Esophagus squamous epithelium (tissue), 5 donors: Measurements from ENCODE around the gene CACNA1I. TPM values are rescaled to one million over a fixed set of nuclear protein-coding genes. Genes with fewer than 3 reads are reported as not detected.

Source experiments
- DNase-seq: peaks from one replicate; lab custom pipeline; 2025; lab: John Stamatoyannopoulos, UW
- H3K27ac ChIP-seq, 4 donors: fragments of 200-600 bp; sonication (generic); one replicate each; pipeline ENCODE4 v1.5.1; 2016 to 2019; ENCODE audit warnings: mild to moderate bottlenecking in 1 of 4
- H3K27me3 ChIP-seq, 4 donors: fragments of 200-600 bp; sonication (generic); 1 replicate in 3 of 4; 2 replicates in 1 of 4; pipeline versions ENCODE4 v1.5.1 to v1.6.0; 2017 to 2021; ENCODE audit warnings: antibody characterized with exemption in 1 of 4
- H3K36me3 ChIP-seq, 3 donors: fragments of 200-600 bp; sonication (generic); one replicate each; pipeline ENCODE4 v1.5.1; 2016 to 2019
- H3K4me1 ChIP-seq, 3 donors: fragments of 200-600 bp; sonication (generic); one replicate each; pipeline ENCODE4 v1.5.1; 2017 to 2019
- H3K4me3 ChIP-seq, 4 donors: fragments of 200-600 bp; sonication (generic); 1 replicate in 3 of 4; 2 replicates in 1 of 4; pipeline ENCODE4 v1.5.1; 2016 to 2019; ENCODE audit warnings: mild to moderate bottlenecking in 2 of 4, moderate library complexity in 1 of 4
- H3K9me3 ChIP-seq, 3 donors: fragments of 200-600 bp; sonication (generic); one replicate each; pipeline ENCODE4 v1.5.1; 2016 to 2019
- POLR2A ChIP-seq, 4 donors: fragments of 450-650 bp; IDR thresholded peaks; one replicate each; pipeline ENCODE4 v1.6.1; 2017; ENCODE audit warnings: antibody characterized with exemption in 4 of 4, mild to moderate bottlenecking in 4 of 4, moderate library complexity in 3 of 4
- WGBS, 2 donors: methylation state at CpG; one replicate each; pipeline ENCODE4 v1.1.5; 2018; 5-methylcytosine and 5-hydroxymethylcytosine counted together
- intact Hi-C: fragments of 100-400 bp; cut with DNase I; formaldehyde crosslinking; loops from one replicate; pipeline ENCODE4 v1.15.0; 2022
- total RNA-seq, 4 donors: library from RNA; depleted of rRNA; stranded (reverse); fragments of >200 nt; gene quantifications; one replicate each; pipeline ENCODE4 v1.1.0, GENCODE V29; 2016
- TF ChIP-seq, protein P1 (sequence below), 6 experiments: fragments of 450-650 bp in 4 of 6; fragments of 200-600 bp in 2 of 6; sonication (generic) in 2 of 6; IDR thresholded peaks; one replicate each; pipeline ENCODE4 v1.5.1; 2016 to 2019; ENCODE audit warnings: antibody characterized with exemption in 6 of 6, mild to moderate bottlenecking in 4 of 6, moderate library complexity in 4 of 6
- donor health status: DM: yes; HTN: yes; CAD: no.

Gene CACNA1I
- total RNA-seq, 4 donors from 2014 or later: 0.12 to 0.38 (median 0.20) TPM

DNA sequence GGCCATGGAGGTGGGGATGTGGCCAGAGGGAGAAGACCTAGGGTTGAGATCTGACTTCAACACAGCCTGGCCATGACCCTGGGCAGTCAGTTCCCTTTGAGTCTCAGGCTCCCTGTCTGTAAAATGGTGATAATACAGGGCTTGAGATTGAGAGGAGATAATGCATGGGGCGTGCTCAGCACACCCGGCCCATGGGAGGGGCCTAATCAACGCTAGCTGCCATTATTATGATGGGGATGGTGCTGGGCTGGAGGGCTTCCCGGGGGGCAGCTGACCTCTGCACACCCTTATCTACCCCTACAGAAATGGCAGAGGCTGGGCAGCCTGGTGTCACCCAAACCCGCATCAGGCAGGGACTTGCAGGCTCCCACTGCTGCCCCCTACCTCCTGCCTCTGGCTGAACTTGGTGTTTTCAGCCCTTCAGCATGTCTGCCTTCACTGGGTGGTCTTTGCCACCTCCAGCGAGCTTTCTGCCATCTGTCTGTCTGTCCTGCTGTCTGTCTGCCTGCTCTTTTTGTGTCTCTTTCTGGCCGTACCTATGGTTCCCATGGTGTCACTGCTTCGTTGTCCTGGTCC lies 84.5 kb downstream of the CACNA1I start:
- intact Hi-C loops: no loop called here
- Histone ChIP-seq H3K4me1 (no peaks in the 10 kb centered on the region), H3K4me3 (no peak overlapping the region), H3K27ac (no peak overlapping the region), H3K9me3 (no peaks in the 10 kb centered on the region), H3K36me3 (no peaks in the 10 kb centered on the region), H3K27me3 (peaks cover 0 to 65% (median 0%) of the 10 kb centered on the region in 4 donors)
- DNase-seq: no peak
- TF ChIP-seq, protein P1, sequence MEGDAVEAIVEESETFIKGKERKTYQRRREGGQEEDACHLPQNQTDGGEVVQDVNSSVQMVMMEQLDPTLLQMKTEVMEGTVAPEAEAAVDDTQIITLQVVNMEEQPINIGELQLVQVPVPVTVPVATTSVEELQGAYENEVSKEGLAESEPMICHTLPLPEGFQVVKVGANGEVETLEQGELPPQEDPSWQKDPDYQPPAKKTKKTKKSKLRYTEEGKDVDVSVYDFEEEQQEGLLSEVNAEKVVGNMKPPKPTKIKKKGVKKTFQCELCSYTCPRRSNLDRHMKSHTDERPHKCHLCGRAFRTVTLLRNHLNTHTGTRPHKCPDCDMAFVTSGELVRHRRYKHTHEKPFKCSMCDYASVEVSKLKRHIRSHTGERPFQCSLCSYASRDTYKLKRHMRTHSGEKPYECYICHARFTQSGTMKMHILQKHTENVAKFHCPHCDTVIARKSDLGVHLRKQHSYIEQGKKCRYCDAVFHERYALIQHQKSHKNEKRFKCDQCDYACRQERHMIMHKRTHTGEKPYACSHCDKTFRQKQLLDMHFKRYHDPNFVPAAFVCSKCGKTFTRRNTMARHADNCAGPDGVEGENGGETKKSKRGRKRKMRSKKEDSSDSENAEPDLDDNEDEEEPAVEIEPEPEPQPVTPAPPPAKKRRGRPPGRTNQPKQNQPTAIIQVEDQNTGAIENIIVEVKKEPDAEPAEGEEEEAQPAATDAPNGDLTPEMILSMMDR (IDR thresholded peaks at IDR 0.05): no peak
- no peak for TF ChIP-seq POLR2A (IDR thresholded peaks at IDR 0.05)
- 55 to 69% methylated on average over 5 to 8 of the region's 8 CpGs for WGBS, 2 donors

DNA sequence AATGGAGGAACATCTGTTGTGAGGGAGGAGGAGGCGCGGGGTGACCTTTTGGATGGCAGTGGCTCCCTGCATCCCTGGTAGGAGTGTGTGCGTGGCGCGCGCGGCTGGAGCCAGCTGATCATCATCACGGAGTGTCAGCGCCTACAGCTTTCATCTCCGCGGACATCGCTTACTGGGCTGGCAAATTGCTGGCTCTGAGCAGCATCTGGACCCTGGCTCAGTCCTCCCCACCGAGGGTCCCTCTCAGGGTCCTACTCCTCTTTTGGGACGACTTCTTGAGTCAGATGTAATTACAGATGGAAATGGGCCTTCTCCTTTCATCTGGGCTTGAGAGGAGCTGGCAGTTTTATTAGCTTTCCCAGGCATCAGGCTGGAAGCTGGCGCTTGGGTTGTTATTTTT lies 85.3 kb downstream of the CACNA1I start:
- TF ChIP-seq POLR2A (IDR thresholded peaks at IDR 0.05): no peak
- TF ChIP-seq, protein P1 (IDR thresholded peaks at IDR 0.05): no peak
- Histone ChIP-seq H3K27me3 (peaks cover 0 to 73% (median 0%) of the 10 kb centered on the region in 4 donors), H3K36me3 (no peaks in the 10 kb centered on the region), H3K9me3 (no peaks in the 10 kb centered on the region), H3K4me3 (no peak overlapping the region), H3K27ac (no peak overlapping the region), H3K4me1 (no peaks in the 10 kb centered on the region)
- DNase-seq: no peak
- WGBS, 2 donors: 60 to 62% methylated on average over 5 to 11 of the region's 15 CpGs
- intact Hi-C loops: no loop called here

DNA sequence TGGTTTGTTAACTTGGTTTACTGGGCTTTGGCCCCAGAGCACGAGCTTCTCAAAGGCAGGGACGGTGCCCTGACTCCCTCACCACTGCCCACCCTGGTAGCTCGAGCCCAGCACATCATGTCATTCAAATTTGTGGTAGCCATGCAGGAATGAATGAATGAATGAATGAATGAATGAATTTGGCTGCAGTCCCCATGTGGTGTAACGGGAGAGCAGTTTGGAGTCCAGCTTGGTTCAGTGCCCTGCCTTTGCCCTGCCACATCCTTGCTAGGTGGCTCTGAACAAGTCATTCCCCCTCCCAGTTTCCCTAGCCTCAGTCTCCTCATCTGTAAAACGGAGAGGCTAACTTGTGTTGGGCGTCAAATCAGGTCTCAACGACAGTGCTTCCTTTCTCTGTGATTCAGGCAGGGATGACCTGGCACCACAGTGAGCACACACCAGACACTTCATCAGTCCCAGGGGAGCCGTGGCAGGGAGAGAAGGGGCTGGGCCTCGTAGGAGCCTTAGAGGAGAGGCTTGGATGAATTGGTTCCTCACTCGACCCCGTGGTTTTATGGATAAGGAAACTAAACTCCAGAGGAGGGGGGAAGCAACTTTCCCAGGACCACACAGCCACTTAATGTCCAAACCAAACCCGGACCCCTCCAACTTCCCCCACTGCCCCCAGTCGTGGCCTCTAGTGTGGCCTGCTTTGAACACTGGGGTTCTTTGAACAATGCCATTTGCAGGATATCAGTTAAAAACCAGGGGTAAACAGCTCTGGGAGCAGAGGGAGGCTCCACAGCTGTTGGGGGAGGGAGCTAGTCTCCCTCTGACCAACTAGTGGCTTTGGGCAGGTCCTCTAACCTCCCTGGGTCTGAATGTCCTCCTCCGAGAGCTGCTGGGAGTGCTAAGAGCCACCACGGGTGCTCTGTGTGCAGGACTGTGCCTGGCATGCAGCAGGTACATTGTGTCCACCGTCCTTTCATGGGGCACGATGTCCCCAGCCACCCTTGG lies 86.2 kb downstream of the CACNA1I start:
- Histone ChIP-seq H3K36me3 (no peaks in the 10 kb centered on the region), H3K27ac (no peak overlapping the region), H3K9me3 (no peaks in the 10 kb centered on the region), H3K27me3 (peaks cover 0 to 82% (median 1%) of the 10 kb centered on the region in 4 donors), H3K4me3 (no peak overlapping the region), H3K4me1 (peaks cover 0 to 3% (median 2%) of the 10 kb centered on the region in 3 donors)
- TF ChIP-seq, protein P1 (IDR thresholded peaks at IDR 0.05): no peak
- TF ChIP-seq POLR2A (IDR thresholded peaks at IDR 0.05): no peak
- DNase-seq: no peak
- 53 to 65% methylated on average over 8 to 13 of the region's 17 CpGs for WGBS, 2 donors
- intact Hi-C loops: no loop called here

DNA sequence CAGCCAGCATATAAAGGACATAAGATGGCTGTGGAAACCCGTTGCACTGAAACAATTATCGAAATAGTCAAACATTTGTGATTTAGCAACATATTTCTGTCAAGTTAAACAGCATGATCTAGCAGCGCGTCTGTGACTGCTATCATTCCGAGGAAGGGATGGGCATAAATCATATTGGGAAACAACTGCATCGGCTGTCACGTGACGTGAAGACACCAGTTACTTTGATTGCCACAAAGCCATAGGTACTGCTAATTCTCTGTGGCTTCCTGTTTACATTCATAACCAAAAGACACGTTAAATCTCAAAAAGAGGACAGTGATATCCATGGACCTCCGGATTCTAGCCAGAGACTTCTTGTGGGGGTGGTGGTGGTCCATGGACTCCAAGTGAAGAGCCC lies 87.8 kb downstream of the CACNA1I start:
- DNase-seq: no peak
- peaks cover 7 to 15% (median 10%) of the 10 kb centered on the region in 3 donors for H3K4me1 ChIP-seq
- 36 to 61% methylated on average over 10 of the region's 10 CpGs for WGBS, 2 donors
- intact Hi-C loops: no loop called here
- H3K9me3 ChIP-seq: no peaks in the 10 kb centered on the region
- no peak overlapping the region for H3K27ac ChIP-seq
- no peaks in the 10 kb centered on the region for H3K36me3 ChIP-seq
- H3K4me3 ChIP-seq: no peak overlapping the region
- peaks cover 4 to 97% (median 9%) of the 10 kb centered on the region in 4 donors for H3K27me3 ChIP-seq
- peak in 1 of 4 donors; percentile 29 for TF ChIP-seq POLR2A (IDR thresholded peaks at IDR 0.05)
- TF ChIP-seq, protein P1 (IDR thresholded peaks at IDR 0.05): no peak
